ENCODE measurements around the gene UFSP2. TPM values are rescaled to one million over a fixed set of nuclear protein-coding genes. Genes with fewer than 3 reads are reported as not detected.
"Not testable (repeated sequence)": the region's sequence is repeated elsewhere in the genome, so short reads cannot be mapped to it uniquely, and the experiment has no call there.

Gene UFSP2
- total RNA-seq, 4 donors from 2014 or later = 22.5 to 44.8 (median 26.4) TPM

- DNase-seq (ENCODE audit: low spot score) = no peak
- no peak for TF ChIP-seq CTCF (IDR thresholded peaks at IDR 0.05)
- no peak for ATAC-seq (ENCODE audit: low FRiP score)
Observed at GRCh38 chr4:185369731-185370130, 56.0 kb downstream of the UFSP2 start.

- no peak for TF ChIP-seq CTCF (IDR thresholded peaks at IDR 0.05)
- ATAC-seq (ENCODE audit: low FRiP score) = no peak
Observed at GRCh38 chr4:185364886-185365285, 60.9 kb downstream of the UFSP2 start.

GRCh38 chr4:185363251-185363650, 62.5 kb downstream of the UFSP2 start:
- TF ChIP-seq CTCF (IDR thresholded peaks at IDR 0.05) = no peak
- no peak for DNase-seq (ENCODE audit: low spot score)
- no peak for ATAC-seq (ENCODE audit: low FRiP score)

More at GRCh38 chr4:185364886-185365285, 60.9 kb downstream of the UFSP2 start:
- no peak for DNase-seq (ENCODE audit: low spot score)

GRCh38 chr4:185362570-185362969, 63.2 kb downstream of the UFSP2 start:
- not testable (repeated sequence) for ATAC-seq (ENCODE audit: low FRiP score); DNase-seq (ENCODE audit: low spot score)

GRCh38 chr4:185361872-185362271, 63.9 kb downstream of the UFSP2 start:
- DNase-seq (ENCODE audit: low spot score) (no peak), ATAC-seq (ENCODE audit: low FRiP score) (no peak)
- TF ChIP-seq CTCF (IDR thresholded peaks at IDR 0.05) = no peak

- ATAC-seq (ENCODE audit: low FRiP score) = no peak
- no peak for DNase-seq (ENCODE audit: low spot score)
- no peak for TF ChIP-seq CTCF (IDR thresholded peaks at IDR 0.05)
Observed at GRCh38 chr4:185359767-185360446, 65.9 kb downstream of the UFSP2 start.

GRCh38 chr4:185358959-185359358, 66.8 kb downstream of the UFSP2 start:
- ATAC-seq (ENCODE audit: low FRiP score) (no peak), DNase-seq (ENCODE audit: low spot score) (no peak)
- no peak for TF ChIP-seq CTCF (IDR thresholded peaks at IDR 0.05)

Measured in omental fat pad (tissue), 4 donors.